HG03097 (cell line): ENCODE results near the gene AIP.

Experiments
- ATAC-seq: cut with Tn5 transposase; IDR thresholded peaks from one replicate; pipeline ENCODE4 v1.9.1; 2021; ENCODE audit not compliant: unreplicated experiment, low FRiP score

AIP gene

DNA sequence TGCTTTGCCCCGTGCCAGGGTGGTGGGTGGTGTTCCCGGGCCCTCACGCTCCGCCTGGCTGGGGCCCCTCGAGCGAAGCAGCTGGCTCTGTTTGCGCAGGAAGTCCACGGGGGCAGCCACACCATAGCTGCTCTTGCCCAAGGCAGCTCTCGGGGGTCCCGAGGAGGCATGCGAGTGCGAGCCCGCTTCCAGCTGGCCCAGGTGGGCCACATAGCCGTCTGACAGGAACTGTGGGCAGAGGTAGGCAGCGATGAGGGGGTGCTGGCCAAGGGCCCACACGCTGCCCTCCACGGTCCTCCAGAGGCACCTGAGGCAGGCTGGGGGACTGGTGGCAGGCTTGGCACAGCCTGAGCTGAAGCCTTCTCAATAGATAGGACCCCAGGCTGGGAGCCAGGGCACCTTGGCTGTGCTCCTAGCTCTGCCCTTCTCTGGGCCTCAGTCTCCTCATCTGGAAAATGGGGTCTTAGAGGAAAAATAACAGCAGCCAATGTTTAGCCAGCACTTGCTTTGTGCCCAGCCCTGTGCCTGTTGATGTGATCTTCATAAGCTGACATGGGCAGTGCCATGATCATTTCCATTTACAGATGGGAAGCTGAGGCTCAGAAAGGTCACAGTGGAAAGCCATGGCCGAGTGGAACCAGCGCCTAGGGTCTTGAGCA is 9.4 kb downstream of the AIP start:
- ATAC-seq, result no peak

DNA sequence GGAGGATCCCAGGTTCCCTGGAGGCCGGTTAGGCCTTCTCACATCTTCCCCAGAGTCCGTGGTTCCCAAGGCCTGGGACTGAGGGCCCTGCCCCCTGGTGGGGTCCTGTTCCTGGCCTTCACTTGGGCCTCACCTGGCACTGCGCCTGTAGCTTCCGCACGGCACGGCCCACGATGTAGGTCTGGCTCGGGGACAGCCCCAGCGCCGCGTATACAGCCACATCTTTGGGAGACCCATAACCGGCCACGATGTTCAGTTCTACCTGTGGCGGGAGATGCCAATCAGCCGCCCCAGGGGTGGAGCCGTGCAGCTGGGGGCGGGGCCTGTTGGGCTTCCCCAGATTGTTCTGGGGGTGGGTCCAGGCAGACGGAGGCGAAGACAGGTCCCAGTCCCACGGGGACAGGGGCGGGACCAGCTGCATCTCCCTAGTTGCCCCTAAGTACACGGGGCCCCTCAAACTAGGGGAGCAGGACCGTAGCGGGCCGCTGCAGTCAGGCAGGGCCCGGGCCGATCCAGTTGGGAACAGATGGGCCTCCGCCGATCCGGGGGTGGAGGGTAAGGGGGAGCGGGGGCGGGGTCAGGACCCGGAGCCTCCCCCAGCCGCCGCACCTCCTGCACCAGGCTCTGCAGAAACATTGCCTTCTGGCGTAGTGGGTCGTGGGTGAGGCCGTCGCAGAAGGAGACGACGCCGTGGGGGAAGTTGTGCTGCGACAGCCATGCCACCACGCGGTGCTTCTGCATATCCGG is 10.1 kb downstream of the AIP start:
- ATAC-seq, result no peak

DNA sequence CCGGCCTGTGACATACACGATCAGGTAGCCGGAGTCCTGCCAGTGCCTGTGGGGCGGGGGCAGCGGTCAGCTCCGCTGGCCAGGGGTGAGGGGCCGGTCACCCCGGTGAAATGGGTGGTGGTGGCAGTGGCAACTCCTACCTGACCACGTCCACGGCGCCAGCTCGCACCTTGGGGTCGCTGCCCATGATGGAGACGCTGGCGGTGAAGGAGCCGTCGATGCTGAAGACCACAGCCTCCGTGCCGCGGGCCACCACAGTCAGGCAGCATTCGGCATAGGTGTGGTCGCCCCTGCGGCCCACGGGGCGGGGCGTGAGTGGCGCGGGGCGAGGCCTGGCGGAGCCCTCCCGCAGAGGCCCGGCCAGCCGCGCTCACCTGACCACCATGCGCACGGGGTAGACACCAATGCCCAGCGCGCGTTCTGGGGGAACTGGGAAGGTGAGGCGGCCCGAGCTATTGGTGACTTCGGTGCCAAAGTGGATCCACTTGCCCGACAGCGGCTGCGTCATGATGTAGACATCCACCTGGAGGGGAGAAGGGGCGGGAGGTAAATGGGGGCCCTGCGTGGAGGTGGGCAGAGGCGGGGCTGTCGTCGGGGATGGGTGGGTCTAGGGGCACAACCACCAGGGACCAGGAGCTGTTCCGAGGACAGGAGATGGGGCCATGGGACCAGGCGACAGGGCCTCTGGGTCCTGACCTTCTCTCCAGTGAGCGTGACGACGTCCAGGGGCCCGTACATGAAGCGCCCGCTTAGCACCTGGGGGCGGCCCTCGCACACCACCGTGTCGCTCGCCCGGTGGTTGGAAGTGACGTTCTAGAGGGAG is 10.9 kb downstream of the AIP start:
- no peak for ATAC-seq

DNA sequence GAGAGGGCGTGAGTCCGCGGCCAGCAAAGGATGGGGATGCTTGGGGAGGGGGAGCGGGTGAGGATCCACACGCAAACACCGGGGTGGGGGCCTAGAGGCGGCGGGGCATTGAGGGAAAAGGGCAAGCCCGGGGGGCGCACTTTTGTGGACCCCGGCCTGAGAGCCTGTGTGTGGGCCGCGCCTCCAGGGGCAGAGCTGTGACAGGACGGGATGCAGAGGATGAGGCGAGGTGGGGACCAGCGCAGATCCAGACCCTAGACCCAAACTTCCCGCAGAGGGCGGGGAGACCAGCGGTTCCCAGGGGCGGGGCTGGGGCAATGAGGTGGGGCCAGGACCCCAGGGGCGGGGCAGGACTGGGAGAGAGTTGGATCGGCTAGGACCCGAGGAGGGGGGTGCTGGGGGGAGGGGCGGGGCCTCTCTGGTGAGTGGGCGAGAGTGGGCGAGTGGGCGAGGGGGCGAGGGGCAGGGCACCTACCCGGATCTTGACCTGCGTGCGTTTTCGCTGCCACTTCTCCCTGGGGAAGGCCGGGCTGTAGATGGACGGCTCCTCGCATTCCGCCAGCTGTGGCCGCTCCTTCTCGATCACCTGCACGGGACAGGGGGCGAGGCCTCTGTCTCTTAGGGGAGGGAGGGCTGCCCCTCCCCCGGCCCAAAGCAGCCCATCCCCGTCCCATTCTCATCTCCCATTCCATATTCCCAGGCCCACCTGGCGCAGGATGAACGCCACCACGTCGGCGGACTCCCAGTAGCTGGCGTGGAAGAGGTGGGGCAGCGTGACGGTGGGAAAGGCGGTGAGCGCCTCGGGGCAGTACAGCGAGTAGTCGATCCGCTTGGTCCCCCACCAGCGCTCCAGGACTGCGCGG is 11.8 kb downstream of the AIP start:
- ATAC-seq, result no peak

- ATAC-seq, result no peak
These were observed 12.6 kb downstream of the AIP start for GRCh38 chr11:67495234-67496005.

- no peak for ATAC-seq
These were observed 13.3 kb downstream of the AIP start for GRCh38 chr11:67496113-67496512.

GRCh38 chr11:67497656-67498291 is 14.9 kb downstream of the AIP start:
- ATAC-seq, result no peak

GRCh38 chr11:67498544-67498972 is 15.7 kb downstream of the AIP start:
- no peak for ATAC-seq

DNA sequence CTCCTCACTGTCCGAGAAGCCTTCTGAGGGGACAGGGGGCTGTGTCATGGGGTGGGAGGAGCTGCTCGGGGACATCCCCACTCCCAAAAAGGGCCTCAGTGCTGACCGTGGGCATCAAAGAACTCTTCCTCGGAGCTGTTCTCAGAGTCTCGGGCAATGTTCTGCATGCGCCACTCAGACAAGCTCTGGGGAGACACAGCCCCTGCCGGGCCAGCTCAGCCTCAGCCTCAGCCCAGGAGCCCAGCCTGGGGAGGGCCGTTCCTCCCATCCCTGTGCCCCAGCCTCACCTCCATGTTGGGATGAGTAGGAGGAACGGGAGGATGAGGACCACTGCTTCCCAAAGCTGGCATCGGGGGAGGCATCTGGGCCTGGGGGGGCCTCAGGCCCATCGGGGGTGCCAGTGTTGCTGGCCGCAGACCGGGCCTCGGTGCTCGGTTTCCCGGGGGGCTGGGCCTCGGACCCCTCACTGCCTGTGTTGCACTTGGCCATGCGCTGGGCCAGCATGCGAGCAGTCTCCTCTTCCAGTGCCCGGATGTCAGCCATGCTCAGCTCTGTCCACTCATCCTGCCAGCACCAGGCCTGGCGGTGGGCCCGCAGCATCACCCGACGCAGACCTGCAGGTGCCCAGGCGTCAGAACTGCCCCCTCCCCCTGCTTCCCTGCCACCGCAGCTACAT is 17.1 kb downstream of the AIP start:
- ATAC-seq, result no peak

GRCh38 chr11:67500484-67500821 is 17.6 kb downstream of the AIP start:
- no peak for ATAC-seq

DNA sequence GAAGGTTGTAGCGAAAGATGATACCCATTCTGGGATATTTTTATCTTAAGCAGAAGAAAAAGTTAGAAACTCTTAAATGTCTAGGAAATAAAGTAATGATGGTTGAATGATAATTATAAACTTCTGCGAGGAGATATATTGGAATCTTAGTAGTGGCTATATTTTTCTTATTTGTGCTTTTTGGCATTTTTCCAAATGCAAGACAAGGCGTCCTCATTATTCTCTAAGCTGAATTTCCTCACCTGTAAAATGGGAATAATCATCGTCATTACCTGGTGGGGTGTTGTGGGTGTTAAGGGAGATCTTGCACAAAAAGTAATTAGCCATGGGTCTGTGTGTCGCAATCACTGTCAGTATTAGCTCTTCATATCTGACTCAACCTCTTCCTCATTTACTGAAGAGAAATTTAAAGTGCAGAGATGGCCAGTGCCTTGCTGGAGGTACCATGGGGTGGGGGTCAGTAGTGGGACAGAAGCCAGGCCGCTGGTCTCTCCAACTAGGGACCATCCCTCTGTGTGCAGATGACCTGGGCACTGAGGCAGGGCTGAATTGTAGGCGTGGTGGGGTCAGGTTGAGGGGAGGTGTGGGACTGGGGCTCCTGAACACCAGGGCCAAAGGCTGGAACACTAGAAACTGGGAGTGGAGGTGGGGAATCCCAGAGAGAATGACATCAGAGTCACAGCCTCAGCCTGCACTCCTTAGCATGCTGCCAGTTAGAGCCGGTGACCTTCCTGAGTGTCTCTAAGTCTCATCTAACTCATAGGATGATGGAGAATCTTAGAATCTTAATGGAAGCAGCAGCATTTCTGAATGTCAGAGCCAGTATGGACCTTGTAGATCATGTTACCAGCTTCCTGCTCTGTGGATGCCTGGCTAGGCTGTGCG is 18.2 kb downstream of the AIP start:
- no peak for ATAC-seq

- ATAC-seq, result no peak
These were observed 19.0 kb downstream of the AIP start for GRCh38 chr11:67501854-67502253.

- no peak for ATAC-seq
These were observed 19.6 kb downstream of the AIP start for GRCh38 chr11:67502328-67502979.

GRCh38 chr11:67503119-67504004 is 20.5 kb downstream of the AIP start:
- ATAC-seq, result no peak

DNA sequence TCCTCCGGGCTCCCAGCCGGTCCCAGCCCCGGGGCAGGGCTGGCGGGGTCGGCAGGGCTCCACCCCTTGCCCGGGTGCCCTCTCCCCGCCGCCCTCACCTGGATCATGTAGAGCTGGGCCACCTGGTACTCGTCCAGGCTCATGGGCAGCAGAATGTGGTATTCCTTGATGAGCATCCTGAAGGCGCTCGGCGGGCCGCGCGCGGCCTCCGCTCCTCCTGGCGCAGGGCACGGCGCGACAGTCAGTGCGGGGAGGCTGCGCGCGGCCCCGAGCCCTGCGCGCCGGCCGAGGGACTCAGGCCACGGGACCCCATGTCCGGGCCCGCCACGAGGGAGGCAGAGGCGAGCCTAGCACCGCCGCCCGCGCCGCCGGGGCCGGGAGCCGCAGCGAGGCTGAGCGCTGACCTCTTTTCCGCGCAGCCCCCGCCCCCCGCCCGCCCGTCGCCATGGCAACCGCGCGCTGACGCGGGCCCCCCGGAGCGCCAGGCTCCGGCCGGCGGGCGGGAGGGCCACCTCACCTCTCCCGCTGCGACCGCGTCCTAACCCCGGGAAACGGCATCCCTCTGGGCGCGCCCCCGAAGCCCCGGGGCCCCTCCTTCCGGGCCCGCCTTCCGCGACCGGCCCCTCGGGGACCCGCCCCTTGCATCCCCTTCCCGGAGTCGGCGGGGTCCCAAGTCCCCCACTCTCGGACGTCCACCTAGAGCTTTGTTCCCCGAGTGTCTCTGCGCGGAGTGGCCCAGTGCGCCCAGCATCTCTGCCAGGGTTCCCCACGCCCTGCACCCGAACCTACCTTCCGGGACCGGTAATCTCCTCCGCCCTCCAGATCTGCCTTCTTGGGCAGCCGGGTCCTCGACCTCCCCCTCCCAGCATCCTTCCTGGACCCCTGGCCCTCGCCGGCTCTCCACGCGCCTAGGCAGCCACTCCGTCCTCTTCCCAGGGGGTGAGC is 21.5 kb downstream of the AIP start:
- ATAC-seq, result no peak
